Kidney epithelial cell (primary cell): ENCODE measurements around the gene DEPDC1. TPM values are rescaled to one million over a fixed set of nuclear protein-coding genes. Genes with fewer than 3 reads are reported as not detected.

Experiments
- DNase-seq: peaks from one replicate; pipeline ENCODE4 v3.0.0-alpha.2; 2010; ENCODE audit warnings: low read depth
- H3K27me3 ChIP-seq: 2 replicates; pipeline ENCODE4 v1.6.0; 2011; ENCODE audit warnings: low read length; ENCODE audit not compliant: control insufficient read depth, insufficient read depth
- H3K36me3 ChIP-seq: 2 replicates; pipeline ENCODE4 v1.5.1; 2011; ENCODE audit warnings: low read length; ENCODE audit not compliant: control insufficient read depth, insufficient read depth
- H3K4me3 ChIP-seq: 2 replicates; pipeline ENCODE4 v1.5.1; 2011; ENCODE audit warnings: low read depth, mild to moderate bottlenecking, control low read depth, low read length
- total RNA-seq: library from RNA; depleted of rRNA; stranded (reverse); fragments of >200 nt; gene quantifications from 2 replicates; pipeline ENCODE4 v1.2.3, GENCODE V29; 2015
- TF ChIP-seq, protein P1 (sequence below): IDR thresholded peaks from 2 replicates; pipeline ENCODE4 v1.5.1; 2011; ENCODE audit warnings: mild to moderate bottlenecking, moderate library complexity, low read length, control low read depth, inconsistent platforms; ENCODE audit not compliant: insufficient read depth, poor library complexity, severe bottlenecking

Gene DEPDC1
- total RNA-seq, 1 donor from 2014 or later: 10.7 TPM

DNA sequence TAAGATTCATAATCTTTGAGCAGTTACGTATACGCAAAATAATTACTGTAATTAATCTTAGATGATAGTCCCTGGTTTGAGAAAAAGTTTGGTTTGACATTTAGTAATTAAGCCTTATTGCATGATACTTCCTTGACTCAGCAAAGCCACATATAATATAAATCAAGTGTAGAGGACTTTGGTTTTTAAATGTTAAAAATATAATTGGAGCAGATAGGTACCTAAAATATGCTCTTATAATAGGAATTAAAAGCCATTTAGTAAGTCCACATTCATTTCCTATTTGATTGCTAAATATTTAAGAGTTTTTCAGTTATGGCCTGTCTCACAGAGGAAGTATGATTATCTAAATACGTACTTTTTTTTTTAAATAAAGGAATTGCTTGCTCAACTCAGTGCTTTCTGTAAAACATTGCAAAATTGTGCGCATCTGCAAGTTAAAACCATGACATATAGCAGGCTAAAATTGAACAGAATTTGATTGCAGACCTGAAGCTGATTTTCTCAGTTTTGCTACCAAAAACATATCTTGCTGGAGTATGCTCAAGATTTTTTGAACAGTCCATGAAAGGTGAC is 67.6 kb downstream of the DEPDC1 start:
- no peak overlapping the region for H3K4me3 ChIP-seq
- no peak for DNase-seq
- H3K27me3 ChIP-seq: no peaks in the 10 kb centered on the region
- no peaks in the 10 kb centered on the region for H3K36me3 ChIP-seq
- TF ChIP-seq, protein P1, sequence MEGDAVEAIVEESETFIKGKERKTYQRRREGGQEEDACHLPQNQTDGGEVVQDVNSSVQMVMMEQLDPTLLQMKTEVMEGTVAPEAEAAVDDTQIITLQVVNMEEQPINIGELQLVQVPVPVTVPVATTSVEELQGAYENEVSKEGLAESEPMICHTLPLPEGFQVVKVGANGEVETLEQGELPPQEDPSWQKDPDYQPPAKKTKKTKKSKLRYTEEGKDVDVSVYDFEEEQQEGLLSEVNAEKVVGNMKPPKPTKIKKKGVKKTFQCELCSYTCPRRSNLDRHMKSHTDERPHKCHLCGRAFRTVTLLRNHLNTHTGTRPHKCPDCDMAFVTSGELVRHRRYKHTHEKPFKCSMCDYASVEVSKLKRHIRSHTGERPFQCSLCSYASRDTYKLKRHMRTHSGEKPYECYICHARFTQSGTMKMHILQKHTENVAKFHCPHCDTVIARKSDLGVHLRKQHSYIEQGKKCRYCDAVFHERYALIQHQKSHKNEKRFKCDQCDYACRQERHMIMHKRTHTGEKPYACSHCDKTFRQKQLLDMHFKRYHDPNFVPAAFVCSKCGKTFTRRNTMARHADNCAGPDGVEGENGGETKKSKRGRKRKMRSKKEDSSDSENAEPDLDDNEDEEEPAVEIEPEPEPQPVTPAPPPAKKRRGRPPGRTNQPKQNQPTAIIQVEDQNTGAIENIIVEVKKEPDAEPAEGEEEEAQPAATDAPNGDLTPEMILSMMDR: no peak

DNA sequence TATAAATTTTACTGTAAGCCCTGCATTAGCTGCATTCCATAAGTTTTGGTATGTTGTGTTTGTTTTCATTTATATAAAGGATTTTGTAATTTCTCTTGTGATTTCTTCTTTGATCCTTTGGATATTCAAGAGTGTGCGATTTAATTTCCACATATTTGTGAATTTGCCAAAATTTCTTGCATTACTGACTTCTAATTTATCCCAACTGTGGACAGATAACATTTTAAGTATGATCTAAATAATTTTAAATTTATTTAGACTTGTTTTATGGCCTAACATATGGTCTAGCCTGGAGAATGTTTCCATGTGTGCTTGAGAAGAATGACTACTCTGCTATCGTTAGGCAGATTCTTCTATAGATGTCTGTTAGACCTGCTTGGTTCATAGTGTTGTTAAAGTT is 70.3 kb downstream of the DEPDC1 start:
- no peak for DNase-seq
- no peaks in the 10 kb centered on the region for H3K36me3 ChIP-seq
- no peaks in the 10 kb centered on the region for H3K27me3 ChIP-seq
- H3K4me3 ChIP-seq: no peak overlapping the region
- TF ChIP-seq, protein P1: no peak

Other genes with a start within 250 kb of the DEPDC1 start
- not detected in 2 replicates for gene RPE65, start 47.1 kb downstream of the DEPDC1 start, total RNA-seq